Hematopoietic multipotent progenitor cell treated with erythropoietin and hydrocortisone succinate and interleukin-3 and kit ligand, for 6 days (in vitro differentiated cells): Measurements from ENCODE around the gene DGKI.

ENCODE experiments used
- DNase-seq: peaks from one replicate; pipeline ENCODE4 v3.0.0-alpha.2; 2015

The DGKI gene

DNA sequence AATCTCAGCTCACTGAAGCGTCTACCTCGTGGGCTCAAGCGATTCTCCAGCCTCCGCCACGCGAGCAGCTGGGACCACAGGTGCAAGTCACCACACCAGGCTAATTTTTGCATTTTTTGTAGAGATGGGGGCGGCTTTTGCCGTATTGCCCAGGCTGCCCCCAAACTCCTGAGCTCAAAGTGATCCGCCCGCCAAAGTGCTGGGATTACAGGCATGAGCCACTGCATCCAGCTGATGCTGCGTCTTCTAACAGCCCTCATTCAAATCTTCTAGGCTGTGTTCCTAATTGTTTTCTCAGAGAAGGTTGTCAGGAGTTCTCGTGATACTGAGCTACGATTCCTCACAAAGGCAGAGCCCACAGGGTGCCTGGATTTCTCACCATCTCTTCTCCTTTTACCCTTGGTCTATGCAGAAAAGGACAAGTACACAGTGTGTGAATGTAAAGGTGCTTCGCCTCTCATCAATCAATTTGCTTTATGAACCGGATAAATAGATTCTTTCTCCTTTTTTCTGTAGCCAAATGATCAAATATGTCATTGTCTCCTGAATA is 255.9 kb downstream of the DGKI start:
- DNase-seq: no peak

DNA sequence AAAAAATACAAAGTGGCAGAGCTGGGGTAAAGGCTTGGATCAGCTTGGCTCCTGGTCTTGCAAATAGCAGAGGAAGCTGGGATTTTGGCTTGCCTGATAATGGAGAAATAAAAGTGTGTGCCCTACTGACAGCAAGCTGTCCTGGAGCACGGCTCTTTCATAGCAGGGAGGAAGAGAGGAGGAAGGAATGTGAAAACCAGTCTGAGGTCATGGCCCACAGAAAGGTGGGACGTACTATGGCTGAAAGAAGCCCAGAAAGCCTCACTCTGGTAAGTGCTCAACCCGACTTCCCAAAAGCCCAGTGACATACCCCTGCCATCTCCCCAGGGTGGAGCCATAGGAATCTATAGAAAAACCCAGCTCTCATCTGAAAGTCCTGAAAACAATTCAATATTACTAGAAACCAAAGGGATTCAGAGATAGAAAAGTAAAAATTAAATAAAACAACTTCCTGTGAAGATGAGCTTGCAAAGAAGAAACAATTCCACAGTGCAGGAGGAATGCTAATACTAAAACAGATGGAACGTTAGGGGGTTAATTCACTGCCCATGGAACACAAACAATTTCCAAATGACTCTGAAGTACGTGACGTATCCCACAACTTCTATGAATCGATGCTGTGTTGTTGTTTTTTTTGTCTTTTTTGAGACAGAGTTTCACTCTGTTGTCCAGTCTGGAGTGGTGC is 256.6 kb downstream of the DGKI start:
- no peak for DNase-seq

DNA sequence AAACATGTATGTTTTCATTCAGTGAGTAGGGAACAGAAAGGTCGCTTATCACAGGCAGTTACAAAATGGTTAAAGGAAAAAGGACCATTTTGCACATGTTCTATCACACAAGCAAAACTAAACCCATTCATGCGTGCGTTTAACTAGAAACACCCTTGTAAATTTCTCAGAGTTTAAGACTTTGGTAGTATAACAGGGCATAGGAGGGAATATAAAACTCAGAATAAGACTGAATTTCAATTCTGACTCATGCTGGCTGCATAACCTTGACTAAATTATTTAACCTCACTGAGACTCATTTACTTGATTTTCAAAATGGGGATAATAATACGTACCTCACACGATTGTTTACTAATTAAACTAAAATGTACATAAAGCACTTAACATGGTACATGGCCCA is 259.4 kb downstream of the DGKI start:
- DNase-seq: no peak

DNA sequence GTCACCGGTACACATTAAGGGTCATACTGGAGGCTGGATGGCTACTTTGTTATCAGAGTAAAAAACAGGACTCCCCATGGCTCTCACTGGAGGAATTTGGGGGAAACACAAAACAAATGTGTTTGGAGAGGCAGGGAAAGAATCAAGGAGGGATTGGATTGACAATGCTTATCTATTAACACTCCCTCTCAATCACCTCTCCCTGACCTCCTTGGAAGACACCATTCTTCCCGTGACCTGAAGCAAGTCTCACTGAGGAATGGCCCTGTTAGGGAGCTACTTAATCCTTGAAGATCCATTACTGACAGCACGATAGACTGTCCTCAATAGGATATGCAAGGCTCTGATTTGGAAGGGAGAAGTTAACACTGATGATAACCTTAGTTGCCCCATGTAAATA is 261.2 kb downstream of the DGKI start:
- DNase-seq: no peak

DNA sequence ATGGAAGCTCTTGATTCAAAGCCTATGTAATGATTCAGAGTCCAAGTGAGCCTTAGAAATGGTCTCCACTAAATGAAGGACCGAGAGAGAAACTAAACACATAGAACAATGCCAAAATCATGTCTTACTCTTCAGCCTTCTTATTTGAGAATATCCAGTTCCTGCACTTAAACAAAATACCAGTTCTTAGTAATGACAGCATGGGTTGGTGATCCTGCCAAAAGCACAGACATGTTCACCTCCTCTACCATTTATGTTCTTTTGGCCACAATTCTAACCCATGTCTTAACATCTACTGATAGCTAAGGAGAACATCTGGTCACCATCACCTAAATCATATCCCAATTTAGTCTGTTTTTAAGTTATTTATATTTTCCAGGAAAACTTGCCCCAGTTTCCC is 263.6 kb downstream of the DGKI start:
- DNase-seq: no peak

DNA sequence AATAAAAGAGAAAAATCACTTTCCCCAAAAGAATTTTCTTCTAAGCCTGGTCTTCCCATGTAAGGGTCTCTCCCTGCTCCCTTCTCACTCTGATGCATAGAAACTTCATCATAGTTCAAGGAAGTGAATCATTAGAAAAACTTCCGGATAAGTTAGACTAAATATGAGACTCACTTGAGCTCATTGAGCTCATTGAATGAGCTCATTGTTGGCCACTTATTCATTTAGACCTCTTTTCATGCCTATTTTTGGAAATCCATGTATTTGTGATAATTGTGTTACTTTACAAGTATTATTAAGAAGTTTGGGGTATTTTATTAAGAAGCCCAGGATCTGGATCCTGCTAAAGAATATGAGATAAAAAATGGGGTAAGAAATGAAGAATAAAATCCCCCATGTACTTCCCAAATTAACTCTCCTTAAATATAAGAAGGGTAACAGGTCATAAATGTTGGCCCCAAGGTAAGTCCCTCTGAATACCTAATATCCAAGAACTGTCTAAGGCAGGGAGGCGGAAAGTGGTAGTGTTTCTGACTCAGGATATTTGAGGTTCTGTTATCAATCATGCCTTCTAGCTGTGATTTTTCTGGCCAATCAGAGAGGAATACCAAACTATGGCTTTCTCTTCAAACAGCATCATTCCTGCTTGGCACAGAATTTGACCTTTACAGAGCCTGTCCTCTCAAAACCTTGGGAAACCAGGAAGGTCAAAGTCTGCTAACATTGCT is 266.7 kb downstream of the DGKI start:
- no peak for DNase-seq

DNA sequence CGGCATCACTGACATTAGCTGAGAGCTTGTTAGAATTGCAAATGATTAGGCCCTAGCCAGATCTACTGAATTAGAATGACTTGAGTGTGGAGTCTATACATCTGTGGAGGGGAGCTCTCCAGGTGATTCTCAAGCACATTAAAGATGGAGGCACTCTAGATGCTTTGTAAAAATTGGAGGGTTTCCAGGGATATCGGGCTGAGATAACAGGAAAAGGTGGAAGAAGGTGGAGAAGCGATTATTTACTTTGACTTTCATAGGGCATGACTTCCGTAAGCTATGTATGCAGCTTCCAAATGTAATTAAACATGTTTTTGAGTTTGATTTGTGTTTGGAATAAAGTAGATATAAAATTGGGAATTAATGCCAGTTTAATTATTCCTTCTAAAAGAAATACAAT is 268.2 kb downstream of the DGKI start:
- no peak for DNase-seq

DNA sequence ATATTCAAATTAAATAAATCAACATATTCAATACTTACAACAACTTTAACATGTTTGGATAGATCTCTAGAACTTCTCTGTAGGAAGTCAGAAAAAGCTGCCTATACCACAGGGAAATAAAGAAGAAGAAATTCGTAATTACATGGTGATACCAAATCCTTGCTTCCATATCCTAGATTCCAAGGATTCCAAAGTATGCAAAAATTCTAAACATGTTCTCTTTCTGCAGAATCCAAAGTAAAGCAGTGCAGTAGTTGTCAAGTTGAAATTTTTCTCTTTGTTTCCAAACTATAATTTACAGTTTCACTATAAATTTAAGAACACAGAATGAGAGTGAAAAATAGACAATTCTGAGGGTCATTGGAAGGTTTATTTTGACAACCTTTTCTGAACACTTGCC is 269.6 kb downstream of the DGKI start:
- no peak for DNase-seq

DNA sequence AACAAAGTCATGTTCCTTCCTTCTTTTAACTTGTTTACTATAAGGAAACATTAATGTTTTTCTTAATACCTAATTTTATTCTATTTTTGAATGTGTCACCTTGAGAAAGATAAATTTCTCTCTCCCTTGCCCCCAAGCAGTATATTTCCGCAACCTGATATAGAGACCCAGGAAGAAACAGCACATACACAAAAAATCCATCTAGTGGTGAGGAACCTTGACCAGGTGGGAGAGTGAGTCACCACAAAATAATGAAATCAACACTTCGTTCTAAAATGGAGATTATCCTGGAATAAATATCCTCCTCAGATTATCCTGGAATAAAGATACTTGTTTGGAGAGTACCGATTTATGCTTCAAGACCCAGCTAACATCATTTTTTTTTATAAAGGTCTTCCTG is 270.3 kb downstream of the DGKI start:
- DNase-seq: no peak

DNA sequence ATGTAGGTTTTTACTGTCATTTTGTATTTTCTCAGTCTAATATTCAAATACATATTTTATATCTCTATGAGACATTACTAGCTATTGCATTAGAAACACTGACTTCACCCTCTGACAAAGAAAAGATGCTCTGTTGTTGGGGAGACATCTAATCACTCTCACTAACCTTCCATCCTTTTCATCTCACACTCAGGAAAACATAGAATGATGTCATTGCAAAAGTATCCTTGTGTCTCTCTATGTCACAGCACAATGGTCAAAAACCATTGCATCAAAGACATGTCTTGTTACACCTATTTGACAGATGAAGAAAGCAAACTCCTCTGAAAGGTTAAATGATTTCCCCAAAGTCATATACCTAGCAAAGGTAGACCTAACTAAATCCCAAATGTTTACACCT is 272.0 kb downstream of the DGKI start:
- DNase-seq: no peak

DNA sequence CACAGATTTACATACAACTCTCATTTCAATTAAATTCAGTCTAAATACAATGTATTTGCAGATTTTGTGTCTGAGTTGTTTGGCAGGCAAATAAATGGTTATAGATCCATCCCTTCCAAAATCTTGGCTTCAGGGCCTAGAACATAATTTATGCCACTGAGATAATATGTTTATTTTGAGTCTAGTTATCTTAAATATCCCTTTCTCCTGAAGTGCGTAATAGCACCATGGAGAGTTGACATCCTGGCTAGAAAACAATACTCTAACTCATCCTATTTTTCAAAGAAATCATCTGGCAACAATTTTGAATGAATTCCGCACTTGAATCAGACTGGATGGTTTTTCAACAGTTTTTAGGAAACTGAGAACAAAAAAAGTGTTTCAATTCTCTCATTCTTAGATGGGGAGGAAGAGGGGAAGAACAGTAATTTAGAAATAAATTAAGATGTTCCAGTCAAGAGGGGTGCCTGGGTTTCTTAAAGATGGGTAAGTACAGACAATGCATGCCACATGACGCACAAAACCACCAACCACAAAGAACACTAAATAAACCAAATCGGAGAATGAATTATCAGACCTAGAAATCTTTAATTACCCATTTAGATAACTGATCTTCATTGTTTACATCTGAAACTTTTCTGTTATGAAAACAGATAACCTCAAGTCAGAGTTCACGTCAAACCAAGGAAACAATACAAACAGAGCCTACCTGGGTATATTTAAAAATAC is 274.6 kb downstream of the DGKI start:
- no peak for DNase-seq

DNA sequence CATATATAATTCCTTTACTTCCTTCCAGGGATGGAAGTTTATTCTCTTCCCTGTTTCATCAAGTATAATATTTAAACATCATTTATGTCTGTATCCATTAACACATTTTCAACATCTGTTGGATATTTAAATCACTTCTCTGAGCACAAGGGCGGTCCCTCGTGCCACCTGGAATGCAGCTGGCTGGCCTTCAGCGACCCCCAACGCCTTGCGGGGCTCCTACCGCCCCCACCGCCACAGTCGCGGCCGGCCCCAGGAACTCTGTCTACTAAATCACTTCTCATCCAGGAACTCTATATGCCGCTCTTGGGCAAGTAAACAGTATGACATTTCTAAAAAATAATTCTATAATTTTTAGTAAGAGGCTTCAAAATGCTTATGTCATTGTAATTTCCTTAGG is 282.1 kb downstream of the DGKI start:
- DNase-seq: no peak

DNA sequence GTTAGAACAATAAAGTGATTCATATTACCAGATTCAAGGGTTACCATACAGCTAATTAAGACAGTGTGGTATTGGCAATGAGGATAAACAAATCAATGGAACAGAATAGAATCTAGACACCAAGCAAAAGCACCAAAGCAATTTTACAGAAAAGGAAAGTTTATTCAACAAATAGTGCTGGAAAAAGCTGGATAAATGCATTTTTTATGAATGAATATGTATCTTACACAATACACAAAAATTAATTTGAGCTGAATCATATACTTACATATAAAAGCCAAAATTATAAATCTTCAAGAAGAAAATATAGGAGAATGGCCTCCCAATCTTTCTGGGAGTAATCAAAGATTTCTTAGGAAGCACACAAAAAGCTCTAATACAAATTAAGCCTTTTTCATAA is 282.8 kb downstream of the DGKI start:
- no peak for DNase-seq

DNA sequence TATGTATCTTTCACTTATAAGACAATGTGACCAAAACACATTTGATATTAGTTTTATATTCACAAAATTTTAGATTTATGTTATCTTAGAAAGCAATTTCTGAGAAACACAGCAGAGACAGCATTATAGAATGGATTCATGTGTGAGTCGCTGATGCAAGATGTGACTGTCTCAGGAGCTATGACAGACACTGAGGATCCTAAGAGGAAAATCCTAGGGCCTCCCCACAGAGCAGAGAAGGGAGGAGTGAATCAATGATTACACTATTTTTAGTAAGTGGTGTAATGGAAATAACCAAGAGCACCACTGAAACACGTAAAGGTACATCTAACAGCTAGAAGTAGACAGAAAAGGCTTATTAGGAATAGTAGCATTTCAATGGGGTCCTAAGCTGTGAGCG is 299.3 kb downstream of the DGKI start:
- no peak for DNase-seq

DNA sequence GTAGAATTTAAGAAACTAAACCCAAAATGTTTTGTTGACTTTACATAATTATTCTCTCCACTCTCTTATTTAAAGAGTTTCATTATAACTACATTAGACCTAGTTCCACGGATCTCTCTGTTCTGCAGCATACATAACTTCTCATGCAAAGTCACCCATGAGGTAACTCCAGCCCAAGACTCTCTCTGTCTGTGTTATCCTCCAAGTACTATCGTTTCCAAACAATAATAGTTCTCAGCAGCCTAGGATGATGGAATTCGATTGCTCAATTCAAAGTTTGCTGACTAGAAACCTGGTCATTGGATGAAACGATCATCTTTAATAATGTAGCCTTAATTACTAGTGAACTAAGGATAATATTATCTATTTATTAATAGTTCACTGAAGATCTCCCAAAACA is 300.1 kb downstream of the DGKI start:
- no peak for DNase-seq

DNA sequence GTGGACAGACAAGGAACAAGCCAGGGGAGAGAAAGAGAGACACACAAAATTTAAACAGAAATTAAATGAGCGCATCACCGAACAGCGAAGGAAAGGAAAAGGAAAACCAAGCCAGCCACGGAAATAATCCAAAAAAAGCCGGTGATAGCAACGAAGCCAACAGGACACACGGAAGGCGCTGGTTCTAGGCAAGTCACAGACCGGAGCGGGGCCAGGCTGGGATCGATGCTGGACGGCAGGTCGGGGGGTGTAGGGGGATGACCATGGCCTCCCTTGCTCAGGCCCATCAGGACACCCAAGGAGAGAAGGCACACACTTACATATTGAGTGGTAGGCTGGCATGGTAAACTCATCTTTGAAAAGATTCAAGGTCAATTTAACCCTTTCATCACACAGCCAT is 300.8 kb downstream of the DGKI start:
- no peak for DNase-seq

DNA sequence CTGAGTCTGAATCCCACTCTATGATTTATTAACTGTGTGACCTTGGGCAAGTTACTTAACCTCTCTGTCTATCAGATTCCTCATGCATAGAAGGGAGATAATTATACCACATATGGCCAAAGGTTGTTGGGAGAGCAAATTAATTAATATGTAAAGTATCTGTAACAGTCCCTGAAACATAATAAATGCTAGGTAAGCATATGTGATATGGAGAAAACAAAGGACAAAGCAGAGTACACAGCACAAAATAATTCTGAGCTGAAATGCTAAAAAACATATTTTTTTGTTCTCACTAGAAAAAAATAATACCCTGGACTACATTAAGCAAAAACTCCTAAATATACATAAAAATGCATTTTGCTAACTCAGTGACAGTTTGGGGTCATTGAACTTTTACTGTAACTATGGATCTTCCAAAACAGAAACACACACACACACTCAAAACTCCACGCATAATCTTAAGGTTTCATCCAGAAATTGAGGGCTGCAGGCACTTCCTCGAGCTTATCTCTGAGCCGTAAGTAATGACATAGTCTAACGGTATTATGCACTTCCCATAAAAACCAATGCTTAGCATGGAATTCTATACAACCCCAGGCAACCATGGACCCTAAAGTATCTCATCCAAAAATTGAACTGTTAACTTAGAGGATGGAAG is 301.6 kb downstream of the DGKI start:
- peak; percentile 6 for DNase-seq

DNA sequence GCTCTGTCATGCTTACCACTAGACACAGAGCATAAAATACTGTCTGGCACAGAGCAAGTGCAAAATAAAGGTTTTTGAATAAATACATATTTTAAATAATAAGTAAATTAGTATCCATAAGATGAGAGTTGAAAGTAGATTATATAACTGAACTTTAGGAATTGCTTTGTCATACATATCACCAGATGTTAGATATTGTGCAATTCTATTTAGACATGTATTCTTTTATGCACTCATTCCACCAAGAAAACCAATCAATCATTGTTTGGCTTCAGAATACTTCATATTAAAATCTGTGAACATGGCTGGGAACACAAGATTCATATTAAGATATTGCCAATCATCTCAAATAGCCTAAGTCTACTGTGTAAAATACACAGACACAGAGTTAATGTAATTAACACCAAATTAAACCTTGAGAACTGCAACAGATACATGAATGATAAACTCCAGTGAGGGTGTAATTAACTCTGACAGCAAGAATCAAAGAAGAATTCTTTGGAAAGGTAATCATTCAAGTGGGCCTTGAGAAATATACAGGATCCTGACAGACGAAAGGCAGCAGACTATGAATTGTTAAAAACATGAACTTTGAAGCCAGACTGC is 302.2 kb downstream of the DGKI start:
- peak; percentile 9 for DNase-seq

DNA sequence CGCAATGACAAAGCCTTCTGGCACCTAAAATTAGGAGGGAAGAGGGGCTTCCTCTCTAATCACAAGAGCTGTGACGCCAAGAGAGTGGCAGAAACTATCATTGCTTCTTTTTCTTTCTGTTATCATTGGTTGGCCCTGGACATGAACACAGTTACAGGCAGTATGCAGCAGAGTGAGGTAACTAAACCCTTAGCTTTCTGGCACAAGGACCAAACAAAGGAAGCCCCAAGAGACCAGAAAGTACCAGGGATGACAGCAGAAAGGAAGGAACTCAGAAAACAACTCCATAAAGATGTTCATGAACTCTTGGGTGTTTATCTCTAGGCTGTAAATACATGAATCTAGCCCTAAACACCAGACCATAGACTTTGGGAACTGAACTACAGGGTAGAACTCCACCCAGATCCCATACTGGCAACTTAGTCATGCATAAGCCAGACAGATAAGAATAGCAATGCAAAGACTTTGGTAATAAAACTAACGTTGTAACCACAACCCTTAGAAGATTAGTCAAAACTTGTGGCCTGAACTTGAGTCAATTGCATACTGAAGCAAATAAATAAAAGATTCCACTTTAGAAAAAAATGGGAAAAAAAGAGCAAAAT is 307.6 kb downstream of the DGKI start:
- DNase-seq: peak; percentile 57

DNA sequence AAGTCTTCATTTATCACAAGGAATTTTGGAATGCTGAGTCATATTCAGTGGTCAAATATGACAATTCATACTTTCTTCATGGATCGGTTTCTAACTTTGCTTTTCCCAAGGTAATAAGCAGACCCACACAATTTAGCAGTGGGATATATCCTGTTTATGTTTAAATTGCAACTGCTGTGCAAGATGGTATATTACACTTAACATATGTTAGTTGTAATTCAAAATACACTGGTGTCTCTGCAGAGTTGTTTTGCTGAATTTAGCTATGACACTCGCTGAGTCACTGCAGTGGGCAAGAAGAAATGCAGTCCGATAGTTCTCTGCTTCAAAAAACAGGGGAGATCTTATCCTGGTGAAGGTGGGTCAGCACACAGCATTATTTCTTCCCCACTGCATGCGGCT is 308.4 kb downstream of the DGKI start:
- no peak for DNase-seq

DNA sequence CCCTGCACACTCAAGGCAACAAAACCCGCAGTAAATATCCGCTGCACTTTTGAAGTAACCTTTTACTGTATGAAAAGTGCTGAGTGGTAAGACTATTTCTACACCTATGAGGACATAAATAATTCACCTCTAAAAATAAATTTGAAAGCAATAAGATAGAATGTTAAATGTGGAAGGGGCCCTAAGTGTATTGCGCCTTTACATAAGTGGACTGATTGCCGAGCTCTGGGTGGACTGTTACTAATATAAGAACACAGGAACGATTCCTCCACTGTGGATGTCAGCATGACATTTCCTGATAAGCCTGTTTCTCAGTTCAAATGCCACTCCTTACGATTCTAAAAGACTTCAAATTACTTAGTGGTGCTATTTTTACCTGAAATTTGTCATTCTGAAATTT is 311.2 kb downstream of the DGKI start:
- no peak for DNase-seq

DNA sequence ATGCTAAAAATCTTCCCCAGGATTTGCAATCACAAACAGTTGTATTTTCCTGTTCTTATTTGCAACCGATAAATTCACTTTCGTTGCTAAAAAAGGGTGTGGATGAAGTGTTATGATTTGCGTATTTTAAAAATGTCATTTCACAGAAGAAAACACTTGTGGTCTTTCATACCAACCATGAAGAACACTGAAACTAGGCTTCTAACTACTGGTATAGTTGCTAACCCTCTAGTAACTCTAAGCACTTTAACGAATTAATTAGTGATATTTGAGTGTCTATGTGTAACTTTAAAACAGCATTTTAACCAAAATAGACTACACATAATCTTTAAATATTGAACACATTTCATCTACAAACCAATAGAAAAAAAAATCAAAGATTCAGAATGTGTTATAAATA is 315.1 kb downstream of the DGKI start:
- DNase-seq: no peak

DNA sequence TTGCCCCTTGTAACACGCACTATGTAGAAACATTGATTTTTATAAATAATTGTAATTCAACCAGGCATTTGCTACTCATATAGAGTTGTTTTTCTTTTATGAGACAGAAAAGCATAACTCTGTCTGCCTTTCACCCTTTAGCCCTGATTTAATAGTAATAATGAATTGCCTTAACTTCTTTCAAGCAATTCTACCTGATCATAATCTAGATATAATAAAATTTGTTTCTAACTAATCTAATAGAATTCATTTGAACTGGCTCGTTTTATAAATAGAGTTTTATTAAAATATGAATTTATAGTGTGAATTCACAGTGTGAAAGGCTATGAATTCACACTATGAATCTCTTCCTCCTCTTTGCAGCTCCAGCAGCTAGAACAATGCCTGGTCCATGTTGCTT is 319.1 kb downstream of the DGKI start:
- no peak for DNase-seq
